BJ (cell line): ENCODE measurements around the gene VAT1L. TPM values are rescaled to one million over a fixed set of nuclear protein-coding genes. Genes with fewer than 3 reads are reported as not detected.

Experiments used
- CTCF ChIA-PET: fragments of 350-600 bp; formaldehyde crosslinking; extraction: SDS; loops from one replicate; lab custom pipeline; 2021; ENCODE audit warnings: antibody characterized with exemption, inconsistent platforms; lab: Yijun Ruan, JAX
- POLR2A ChIA-PET: fragments of 300-600 bp; sonication (Branson Sonifier 250); formaldehyde crosslinking; extraction: SDS; loops from one replicate; lab custom pipeline; 2021; ENCODE audit warnings: antibody characterized with exemption; lab: Charles Lee
- DNase-seq: peaks from one replicate; pipeline ENCODE4 v3.0.0-alpha.2; 2011; ENCODE audit warnings: low read depth
- H3K27me3 ChIP-seq: 2 replicates; pipeline ENCODE4 v1.6.0; 2011; ENCODE audit warnings: low read length; ENCODE audit not compliant: control insufficient read depth, insufficient read depth
- H3K36me3 ChIP-seq: 2 replicates; pipeline ENCODE4 v1.5.1; 2011; ENCODE audit warnings: low read length; ENCODE audit not compliant: control insufficient read depth, insufficient read depth
- H3K4me3 ChIP-seq: 2 replicates; pipeline ENCODE4 v1.5.1; 2011; ENCODE audit warnings: low read depth, mild to moderate bottlenecking, control low read depth, low read length
- polyA plus RNA-seq: library from polyadenylated mRNA; depleted of rRNA; stranded (reverse); fragments of >200 nt; gene quantifications from 2 replicates; pipeline ENCODE4 v1.2.3, GENCODE V29; 2011; rRNA removed
- TF ChIP-seq, protein P1 (sequence below): IDR thresholded peaks from 2 replicates; pipeline ENCODE4 v1.5.1; 2011; ENCODE audit warnings: low read depth, mild to moderate bottlenecking, control low read depth, inconsistent platforms, low read length, moderate library complexity; ENCODE audit not compliant: insufficient read depth

The VAT1L gene
- polyA plus RNA-seq, 1 experiment, result 4.7 TPM

DNA sequence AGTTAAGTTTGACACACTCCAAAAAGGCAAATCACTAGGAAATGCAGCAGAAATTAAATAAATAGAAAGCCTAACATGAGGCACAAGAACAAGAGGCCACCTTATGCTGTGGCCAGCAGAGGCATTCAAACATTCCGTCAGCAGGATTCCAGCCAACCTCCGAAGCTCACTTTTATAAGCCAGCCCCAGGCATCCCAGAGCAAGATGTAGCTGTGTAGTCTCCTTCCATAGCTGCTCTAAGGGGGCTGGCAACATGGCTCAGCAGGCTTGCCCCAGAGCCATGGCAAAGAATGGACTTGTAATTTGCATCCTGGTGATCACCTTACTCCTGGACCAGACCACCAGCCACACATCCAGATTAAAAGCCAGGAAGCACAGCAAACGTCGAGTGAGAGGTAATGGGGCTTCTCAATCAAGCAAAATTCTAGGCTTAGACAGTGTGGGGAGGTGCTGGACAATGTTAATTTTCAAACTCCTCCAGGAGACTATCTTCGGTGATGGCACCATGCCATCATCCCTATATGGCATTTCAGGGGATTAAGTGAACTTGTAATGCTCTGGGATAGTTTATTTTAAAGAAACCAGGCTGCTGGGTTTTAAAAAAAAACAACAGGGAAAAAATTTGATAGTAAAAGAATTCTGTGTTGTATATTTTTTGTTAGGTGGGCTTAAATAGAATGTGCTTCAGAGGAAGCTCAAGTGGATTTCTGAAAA is 234.1 kb downstream of the VAT1L start, which contains the start of gene CLEC3A:
CLEC3A (plus strand) TSS at position 202 of the 714 bp plus-strand sequence; CDS start at position 281, 79 bp downstream.
- no peak within 1 kb of the TSS for H3K4me3 ChIP-seq
- ChIA-PET POLR2A (no interaction called here), CTCF (no interaction called here)
- TF ChIP-seq, protein P1, sequence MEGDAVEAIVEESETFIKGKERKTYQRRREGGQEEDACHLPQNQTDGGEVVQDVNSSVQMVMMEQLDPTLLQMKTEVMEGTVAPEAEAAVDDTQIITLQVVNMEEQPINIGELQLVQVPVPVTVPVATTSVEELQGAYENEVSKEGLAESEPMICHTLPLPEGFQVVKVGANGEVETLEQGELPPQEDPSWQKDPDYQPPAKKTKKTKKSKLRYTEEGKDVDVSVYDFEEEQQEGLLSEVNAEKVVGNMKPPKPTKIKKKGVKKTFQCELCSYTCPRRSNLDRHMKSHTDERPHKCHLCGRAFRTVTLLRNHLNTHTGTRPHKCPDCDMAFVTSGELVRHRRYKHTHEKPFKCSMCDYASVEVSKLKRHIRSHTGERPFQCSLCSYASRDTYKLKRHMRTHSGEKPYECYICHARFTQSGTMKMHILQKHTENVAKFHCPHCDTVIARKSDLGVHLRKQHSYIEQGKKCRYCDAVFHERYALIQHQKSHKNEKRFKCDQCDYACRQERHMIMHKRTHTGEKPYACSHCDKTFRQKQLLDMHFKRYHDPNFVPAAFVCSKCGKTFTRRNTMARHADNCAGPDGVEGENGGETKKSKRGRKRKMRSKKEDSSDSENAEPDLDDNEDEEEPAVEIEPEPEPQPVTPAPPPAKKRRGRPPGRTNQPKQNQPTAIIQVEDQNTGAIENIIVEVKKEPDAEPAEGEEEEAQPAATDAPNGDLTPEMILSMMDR, result no peak
- H3K27me3 ChIP-seq, result no peaks in the 10 kb centered on the region
- no peak for DNase-seq
- no peaks in the 10 kb centered on the region for H3K36me3 ChIP-seq

DNA sequence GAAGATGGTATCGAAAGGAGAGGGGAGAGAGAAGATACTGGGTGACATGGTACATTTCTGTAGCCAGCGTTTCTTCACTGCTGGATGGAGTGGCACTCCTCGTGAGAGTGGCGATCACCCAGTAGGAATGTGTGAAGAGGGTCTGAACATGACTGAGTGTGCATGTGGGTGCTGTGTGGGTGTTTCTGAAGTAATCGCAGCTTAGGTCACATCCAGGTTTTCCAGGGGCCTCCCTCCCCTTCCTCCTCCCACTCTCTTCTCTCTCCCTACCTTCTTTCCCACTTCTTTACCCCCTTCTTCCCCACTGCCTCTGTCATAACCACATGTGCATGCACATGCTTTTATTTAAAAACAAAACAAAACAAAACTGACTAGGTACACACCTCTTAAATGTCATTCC is 235.8 kb downstream of the VAT1L start:
- CTCF ChIA-PET, result no interaction called here

GRCh38 chr16:78025631-78026030 is 237.3 kb downstream of the VAT1L start:
- ChIA-PET CTCF (interaction anchor here (1.0 kb wide), 1 partner anchor 17 kb away, joined by 3 read pairs; no protein-coding TSS in a partner anchor), POLR2A (no interaction called here)
- DNase-seq, result no peak
- H3K27me3 ChIP-seq, result no peaks in the 10 kb centered on the region
- no peak overlapping the region for H3K4me3 ChIP-seq
- H3K36me3 ChIP-seq, result no peaks in the 10 kb centered on the region
- TF ChIP-seq, protein P1, result no peak

More for the DNA sequence above, 235.8 kb downstream of the VAT1L start:
- TF ChIP-seq, protein P1, result no peak
- POLR2A ChIA-PET, result no interaction called here
- DNase-seq, result no peak
- no peaks in the 10 kb centered on the region for H3K36me3 ChIP-seq
- no peaks in the 10 kb centered on the region for H3K27me3 ChIP-seq
- no peak overlapping the region for H3K4me3 ChIP-seq

DNA sequence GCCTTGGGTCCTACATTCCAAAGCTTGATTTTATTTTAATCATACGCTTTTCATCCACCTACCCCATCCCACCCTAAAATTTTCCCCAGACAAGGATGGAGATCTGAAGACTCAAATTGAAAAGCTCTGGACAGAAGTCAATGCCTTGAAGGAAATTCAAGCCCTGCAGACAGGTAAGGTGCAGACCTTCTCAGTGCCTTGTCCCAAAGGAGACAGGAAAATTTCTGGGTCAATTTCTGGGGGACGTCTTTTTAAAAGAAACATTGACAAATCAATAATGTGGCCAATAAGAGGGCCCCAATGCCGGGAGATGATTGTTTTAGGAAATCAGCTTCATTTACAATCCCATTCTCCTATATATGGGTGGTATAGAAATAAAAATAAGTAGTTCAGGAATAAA is 239.7 kb downstream of the VAT1L start:
- ChIA-PET POLR2A (no interaction called here), CTCF (no interaction called here)
- Histone ChIP-seq H3K4me3 (no peak overlapping the region), H3K36me3 (no peaks in the 10 kb centered on the region), H3K27me3 (no peaks in the 10 kb centered on the region)
- no peak for DNase-seq
- TF ChIP-seq, protein P1, result no peak

Other genes with a start within 250 kb of the VAT1L start
- 3.9 and 5.2 TPM in 2 replicates for gene NUDT7, start 66.0 kb upstream of the VAT1L start, polyA plus RNA-seq
- gene CLEC3A, start 234.0 kb downstream of the VAT1L start, polyA plus RNA-seq, result not detected in 2 replicates